ENCODE results near the gene GRIN2B. TPM values are rescaled to one million over a fixed set of nuclear protein-coding genes. Genes with fewer than 3 reads are reported as not detected.

Gene GRIN2B
- total and polyA plus RNA-seq, 10 of the 15 experiments (the other 5 are each of a cell fraction or from before 2014, with no cell fraction given), result under 0.01 TPM; not detected in 9

DNA sequence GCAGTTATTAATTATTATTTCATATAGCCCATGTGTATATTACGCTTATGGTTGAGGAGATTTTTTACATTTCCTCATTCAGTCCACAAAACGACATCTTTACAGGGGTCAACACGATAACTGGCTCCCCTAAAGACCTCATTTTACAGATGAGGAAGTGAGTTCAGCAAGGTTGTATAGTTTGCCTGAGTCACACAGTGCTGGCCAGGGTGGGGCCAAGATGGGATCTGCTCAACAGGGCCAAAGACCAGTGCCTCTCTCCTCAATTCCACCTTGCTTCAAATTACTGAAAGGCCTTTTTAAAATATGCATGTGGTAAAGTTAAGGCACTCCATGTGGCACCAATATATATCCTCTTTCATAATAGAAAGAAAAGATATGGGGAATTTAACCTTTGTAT is 13.1 kb downstream of the GRIN2B start:
- DNase-seq (ENCODE audit: low read depth, low spot score), result no peak
- no peak overlapping the region for H3K4me3 ChIP-seq
- intact Hi-C loops (cut with micrococcal nuclease; ENCODE audit: unreplicated experiment) (no loop called here), in situ Hi-C loops (cut with MboI) (no loop called here)
- WGBS (ENCODE audit: insufficient coverage, insufficient replicate concordance, low lambda C conversion rate, missing lambda C conversion rate), result 6% methylated on average over 3 of the region's 3 CpGs
- H3K4me1 ChIP-seq (ENCODE audit: control insufficient read depth, insufficient read depth, low read length), result no peaks in the 10 kb centered on the region
- no peaks in the 10 kb centered on the region for H4K20me1 ChIP-seq (ENCODE audit: control insufficient read depth, insufficient read depth)
- no TSS peak for BruUV-seq (replicated peaks)
- no peaks in the 10 kb centered on the region; a peak in 2 of 4 replicates for H3K27me3 ChIP-seq (replicated peaks in 1 of 2; ENCODE audit: control insufficient read depth in 2 of 2, insufficient read depth in 2 of 2, low read length in 1 of 2)
- no peak for FAIRE-seq
- TF ChIP-seq EZH2 (IDR thresholded peaks at IDR 0.05; ENCODE audit: borderline replicate concordance, control insufficient read depth, low read depth, low read length) (no peak), SUPT20H (IDR thresholded peaks at IDR 0.05; ENCODE audit: borderline replicate concordance, control insufficient read depth, low read depth, low read length) (no peak), CBX3 (IDR thresholded peaks at IDR 0.05; ENCODE audit: borderline replicate concordance, low read depth) (no peak), STAT1 (conservative IDR thresholded peaks at IDR 0.05) (no peak), TBL1XR1 (IDR thresholded peaks at IDR 0.05; ENCODE audit: low read depth, low read length) (no peak), FOS (IDR thresholded peaks at IDR 0.05; ENCODE audit: borderline replicate concordance, extremely low read depth, insufficient read length) (no peak), IRF4 (IDR thresholded peaks at IDR 0.05; ENCODE audit: low read depth, low read length) (no peak), GABPA (IDR thresholded peaks at IDR 0.05; ENCODE audit: low read depth) (no peak), ZSCAN29 (IDR thresholded peaks at IDR 0.05) (no peak), BACH1 (IDR thresholded peaks at IDR 0.05; ENCODE audit: borderline replicate concordance) (no peak), CBFB (IDR thresholded peaks at IDR 0.05; ENCODE audit: low read depth) (no peak), ZNF24 (IDR thresholded peaks at IDR 0.05) (no peak), FOXK2 (IDR thresholded peaks at IDR 0.05) (no peak)
- H3K36me3 ChIP-seq (ENCODE audit: control insufficient read depth in 2 of 2, insufficient read depth in 2 of 2, low read length in 1 of 2), result no peaks in the 10 kb centered on the region
- SMC1A ChIA-PET (ENCODE audit: uncharacterized antibody, unreplicated experiment), result no interaction called here
- H2AFZ ChIP-seq (ENCODE audit: control insufficient read depth, low read depth, low read length), result no peak overlapping the region
- no peaks in the 10 kb centered on the region for H3K9me3 ChIP-seq (replicated peaks; ENCODE audit: control insufficient read depth, insufficient read depth, low read length)
- ATAC-seq, result no peak
- POLR2A ChIA-PET, result no interaction called here
- no peak overlapping the region for H3K27ac ChIP-seq (ENCODE audit: control insufficient read depth, insufficient read depth)
- CTCF ChIA-PET, result interaction anchor here (2.3 kb wide), 1 partner anchor 199 kb away, joined by 6 read pairs; no protein-coding TSS in a partner anchor
- no peak overlapping the region for H3K9ac ChIP-seq (ENCODE audit: control insufficient read depth, insufficient read depth, low read length)
- H3K4me2 ChIP-seq (ENCODE audit: control insufficient read depth, insufficient read depth), result no peak overlapping the region
- RAD21 ChIA-PET (ENCODE audit: unreplicated experiment), result no interaction called here
- no peaks in the 10 kb centered on the region for H3K79me2 ChIP-seq (ENCODE audit: control insufficient read depth, insufficient read depth, low read length)
